Thyroid gland (tissue), 4 donors: ENCODE results near the gene ANTKMT.

ENCODE experiments used
- POLR2A ChIP-seq, 2 donors: fragments of 450-650 bp; IDR thresholded peaks; one replicate each; pipeline ENCODE4 v1.6.1; 2017; ENCODE audit warnings: antibody characterized with exemption in 2 of 2, mild to moderate bottlenecking in 2 of 2, moderate library complexity in 1 of 2
- TF ChIP-seq, protein P1 (sequence below), 6 experiments: fragments of 200-600 bp in 3 of 6; fragments of 450-650 bp in 3 of 6; sonication (generic) in 3 of 6; IDR thresholded peaks; one replicate each; pipeline ENCODE4 v1.5.1; 2016 to 2019; ENCODE audit warnings: antibody characterized with exemption in 6 of 6, mild to moderate bottlenecking in 2 of 6, inconsistent platforms in 1 of 6, moderate library complexity in 1 of 6

DNA sequence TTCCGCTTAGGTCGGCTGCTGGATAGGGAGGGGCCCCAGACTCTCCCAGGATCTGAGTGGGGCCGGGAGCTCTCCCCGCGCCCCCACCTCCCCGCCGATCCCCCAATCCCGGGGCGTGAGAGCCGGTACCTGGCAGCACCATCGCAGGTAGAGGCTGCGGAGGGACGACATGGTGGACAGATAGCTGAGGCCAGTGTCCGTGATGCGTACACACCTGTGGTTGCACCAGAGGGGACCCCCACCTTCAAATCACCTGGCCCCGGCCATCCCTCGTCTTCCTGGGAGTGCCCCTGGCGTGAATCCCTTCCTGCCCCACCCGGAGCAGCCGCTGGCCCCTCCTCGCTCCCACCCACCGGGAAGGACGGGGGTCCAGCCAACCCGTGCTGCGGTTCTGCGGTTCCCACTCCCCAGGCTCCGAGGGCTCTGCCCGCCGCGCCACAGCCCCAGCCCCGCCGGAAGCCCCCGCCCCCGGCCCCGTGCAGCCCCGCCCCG is 26.0 kb upstream of the ANTKMT start:
- TF ChIP-seq, protein P1, sequence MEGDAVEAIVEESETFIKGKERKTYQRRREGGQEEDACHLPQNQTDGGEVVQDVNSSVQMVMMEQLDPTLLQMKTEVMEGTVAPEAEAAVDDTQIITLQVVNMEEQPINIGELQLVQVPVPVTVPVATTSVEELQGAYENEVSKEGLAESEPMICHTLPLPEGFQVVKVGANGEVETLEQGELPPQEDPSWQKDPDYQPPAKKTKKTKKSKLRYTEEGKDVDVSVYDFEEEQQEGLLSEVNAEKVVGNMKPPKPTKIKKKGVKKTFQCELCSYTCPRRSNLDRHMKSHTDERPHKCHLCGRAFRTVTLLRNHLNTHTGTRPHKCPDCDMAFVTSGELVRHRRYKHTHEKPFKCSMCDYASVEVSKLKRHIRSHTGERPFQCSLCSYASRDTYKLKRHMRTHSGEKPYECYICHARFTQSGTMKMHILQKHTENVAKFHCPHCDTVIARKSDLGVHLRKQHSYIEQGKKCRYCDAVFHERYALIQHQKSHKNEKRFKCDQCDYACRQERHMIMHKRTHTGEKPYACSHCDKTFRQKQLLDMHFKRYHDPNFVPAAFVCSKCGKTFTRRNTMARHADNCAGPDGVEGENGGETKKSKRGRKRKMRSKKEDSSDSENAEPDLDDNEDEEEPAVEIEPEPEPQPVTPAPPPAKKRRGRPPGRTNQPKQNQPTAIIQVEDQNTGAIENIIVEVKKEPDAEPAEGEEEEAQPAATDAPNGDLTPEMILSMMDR (IDR thresholded peaks at IDR 0.05), result no peak
- no peak for TF ChIP-seq POLR2A (IDR thresholded peaks at IDR 0.05)
